Peyer's patch (tissue), 4 donors: Measurements from ENCODE around the gene GRM2. TPM values are rescaled to one million over a fixed set of nuclear protein-coding genes. Genes with fewer than 3 reads are reported as not detected.

Experiments
- DNase-seq, 3 donors: peaks; one replicate each; pipeline ENCODE4 v3.0.0-alpha.2; 2017 to 2019
- H3K27ac ChIP-seq, 4 donors: fragments of 200-600 bp; sonication (generic); one replicate each; pipeline ENCODE4 v1.5.1; 2016 to 2019
- H3K27me3 ChIP-seq, 2 donors: fragments of 200-600 bp; sonication (generic); one replicate each; pipeline ENCODE4 v1.5.1; 2019
- H3K36me3 ChIP-seq, 3 donors: fragments of 200-600 bp; sonication (generic); one replicate each; pipeline ENCODE4 v1.5.1; 2016 to 2019
- H3K4me1 ChIP-seq, 4 donors: fragments of 200-600 bp; sonication (generic); one replicate each; pipeline ENCODE4 v1.5.1; 2016 to 2019
- H3K4me3 ChIP-seq, 4 donors: fragments of 200-600 bp; sonication (generic); 1 replicate in 3 of 4; 2 replicates in 1 of 4; pipeline ENCODE4 v1.5.1; 2016 to 2019; ENCODE audit warnings: mild to moderate bottlenecking in 1 of 4
- H3K9me3 ChIP-seq, 4 donors: fragments of 200-600 bp; sonication (generic); one replicate each; pipeline ENCODE4 v1.5.1; 2016 to 2019; ENCODE audit warnings: mild to moderate bottlenecking in 1 of 4
- CTCF ChIP-seq, 6 experiments: fragments of 450-650 bp in 4 of 6; fragments of 200-600 bp in 2 of 6; sonication (generic) in 1 of 6; IDR thresholded peaks; one replicate each; pipeline ENCODE4 v1.5.1; 2017 to 2019; ENCODE audit warnings: antibody characterized with exemption in 6 of 6, mild to moderate bottlenecking in 3 of 6, moderate library complexity in 1 of 6
- POLR2A ChIP-seq, 2 donors: fragments of 450-650 bp; IDR thresholded peaks; one replicate each; pipeline ENCODE4 v1.5.1; 2017; ENCODE audit warnings: antibody characterized with exemption in 2 of 2, mild to moderate bottlenecking in 2 of 2, moderate library complexity in 2 of 2
- total RNA-seq, 4 donors: library from RNA; depleted of rRNA; stranded (reverse); fragments of >200 nt; gene quantifications; one replicate each; pipeline ENCODE4 v1.1.0, GENCODE V29; 2016

Gene GRM2
- total RNA-seq, 4 donors from 2014 or later = 0.54 to 2.5 (median 0.57) TPM; not detected in 1

- H3K36me3 ChIP-seq = peaks cover 0 to 61% (median 0%) of the 10 kb centered on the region in 3 donors
- no peak overlapping the region for H3K27ac ChIP-seq
- no peaks in the 10 kb centered on the region for H3K9me3 ChIP-seq
- peak in 1 of 3 donors; percentile 39 for DNase-seq
- peaks cover 0 to 9% (median 0%) of the 10 kb centered on the region in 4 donors for H3K4me1 ChIP-seq
- H3K4me3 ChIP-seq = no peak overlapping the region
- TF ChIP-seq POLR2A (IDR thresholded peaks at IDR 0.05) = no peak
- TF ChIP-seq CTCF (IDR thresholded peaks at IDR 0.05) = no peak
- no peaks in the 10 kb centered on the region for H3K27me3 ChIP-seq
These were observed 3.7 kb upstream of the GRM2 start for GRCh38 chr3:51703068-51703760.

- peak in 1 of 3 donors; percentile 16 for DNase-seq
- H3K36me3 ChIP-seq = peaks cover 0 to 53% (median 0%) of the 10 kb centered on the region in 3 donors
- no peaks in the 10 kb centered on the region for H3K27me3 ChIP-seq
- no peak overlapping the region for H3K4me3 ChIP-seq
- H3K4me1 ChIP-seq = peaks cover 0 to 9% (median 0%) of the 10 kb centered on the region in 4 donors
- TF ChIP-seq CTCF (IDR thresholded peaks at IDR 0.05) (no peak), POLR2A (IDR thresholded peaks at IDR 0.05) (no peak)
- no peaks in the 10 kb centered on the region for H3K9me3 ChIP-seq
- no peak overlapping the region for H3K27ac ChIP-seq
These were observed 2.9 kb upstream of the GRM2 start for GRCh38 chr3:51703761-51704510.

- Histone ChIP-seq H3K36me3 (peaks cover 0 to 47% (median 0%) of the 10 kb centered on the region in 3 donors), H3K4me3 (no peak overlapping the region), H3K27ac (no peak overlapping the region), H3K27me3 (no peaks in the 10 kb centered on the region), H3K4me1 (peaks cover 0 to 9% (median 0%) of the 10 kb centered on the region in 4 donors), H3K9me3 (no peaks in the 10 kb centered on the region)
- no peak for TF ChIP-seq POLR2A (IDR thresholded peaks at IDR 0.05)
- no peak for TF ChIP-seq CTCF (IDR thresholded peaks at IDR 0.05)
- DNase-seq = peak in 1 of 3 donors; percentile 28
These were observed 2.3 kb upstream of the GRM2 start for GRCh38 chr3:51704511-51704950.

GRCh38 chr3:51705276-51706020 lies 1.4 kb upstream of the GRM2 start:
- TF ChIP-seq CTCF (IDR thresholded peaks at IDR 0.05) = no peak
- no peak for TF ChIP-seq POLR2A (IDR thresholded peaks at IDR 0.05)
- no peak overlapping the region for H3K27ac ChIP-seq
- no peaks in the 10 kb centered on the region for H3K27me3 ChIP-seq
- no peak overlapping the region for H3K4me3 ChIP-seq
- peak in 1 of 3 donors; percentile 8 for DNase-seq
- H3K9me3 ChIP-seq = no peaks in the 10 kb centered on the region
- H3K4me1 ChIP-seq = peaks cover 0 to 9% (median 0%) of the 10 kb centered on the region in 4 donors
- H3K36me3 ChIP-seq = peaks cover 0 to 38% (median 0%) of the 10 kb centered on the region in 3 donors

- no peaks in the 10 kb centered on the region for H3K27me3 ChIP-seq
- TF ChIP-seq CTCF (IDR thresholded peaks at IDR 0.05) (no peak), POLR2A (IDR thresholded peaks at IDR 0.05) (no peak)
- DNase-seq = peak in 1 of 3 donors; percentile 32
- peaks cover 0 to 9% (median 0%) of the 10 kb centered on the region in 4 donors for H3K4me1 ChIP-seq
- H3K4me3 ChIP-seq = no peak overlapping the region
- no peaks in the 10 kb centered on the region for H3K9me3 ChIP-seq
- no peak overlapping the region for H3K27ac ChIP-seq
- peaks cover 0 to 32% (median 0%) of the 10 kb centered on the region in 3 donors for H3K36me3 ChIP-seq
These were observed 815 bp upstream of the GRM2 start for GRCh38 chr3:51706021-51706485.
